Peyer's patch (tissue), 4 donors: ENCODE data around the gene AMBRA1.

ENCODE experiments used
- POLR2A ChIP-seq, 2 donors: fragments of 450-650 bp; IDR thresholded peaks; one replicate each; pipeline ENCODE4 v1.5.1; 2017; ENCODE audit warnings: antibody characterized with exemption in 2 of 2, mild to moderate bottlenecking in 2 of 2, moderate library complexity in 2 of 2
- TF ChIP-seq, protein P1 (sequence below), 6 experiments: fragments of 450-650 bp in 4 of 6; fragments of 200-600 bp in 2 of 6; sonication (generic) in 1 of 6; IDR thresholded peaks; one replicate each; pipeline ENCODE4 v1.5.1; 2017 to 2019; ENCODE audit warnings: antibody characterized with exemption in 6 of 6, mild to moderate bottlenecking in 3 of 6, moderate library complexity in 1 of 6

DNA sequence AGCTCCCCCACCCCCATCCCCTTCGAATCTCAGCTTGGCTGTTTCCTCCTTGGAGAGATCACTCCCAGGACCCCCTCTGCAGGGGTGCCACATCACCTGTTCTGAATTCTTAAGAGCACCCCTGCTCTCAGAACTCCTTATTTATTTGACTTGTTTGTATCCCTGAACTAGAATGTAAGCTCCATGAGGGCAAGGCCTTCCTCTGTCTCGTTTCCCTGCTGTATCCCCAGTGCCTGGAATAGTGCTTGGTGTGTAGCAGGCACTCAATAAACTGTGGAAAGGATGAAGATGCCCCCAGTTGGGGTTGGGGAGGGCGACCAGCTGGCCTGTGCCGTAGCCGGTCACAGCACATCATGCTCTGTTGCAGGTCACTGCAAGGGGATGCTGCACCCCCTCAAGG, 216.0 kb downstream of the AMBRA1 start:
- TF ChIP-seq, protein P1, sequence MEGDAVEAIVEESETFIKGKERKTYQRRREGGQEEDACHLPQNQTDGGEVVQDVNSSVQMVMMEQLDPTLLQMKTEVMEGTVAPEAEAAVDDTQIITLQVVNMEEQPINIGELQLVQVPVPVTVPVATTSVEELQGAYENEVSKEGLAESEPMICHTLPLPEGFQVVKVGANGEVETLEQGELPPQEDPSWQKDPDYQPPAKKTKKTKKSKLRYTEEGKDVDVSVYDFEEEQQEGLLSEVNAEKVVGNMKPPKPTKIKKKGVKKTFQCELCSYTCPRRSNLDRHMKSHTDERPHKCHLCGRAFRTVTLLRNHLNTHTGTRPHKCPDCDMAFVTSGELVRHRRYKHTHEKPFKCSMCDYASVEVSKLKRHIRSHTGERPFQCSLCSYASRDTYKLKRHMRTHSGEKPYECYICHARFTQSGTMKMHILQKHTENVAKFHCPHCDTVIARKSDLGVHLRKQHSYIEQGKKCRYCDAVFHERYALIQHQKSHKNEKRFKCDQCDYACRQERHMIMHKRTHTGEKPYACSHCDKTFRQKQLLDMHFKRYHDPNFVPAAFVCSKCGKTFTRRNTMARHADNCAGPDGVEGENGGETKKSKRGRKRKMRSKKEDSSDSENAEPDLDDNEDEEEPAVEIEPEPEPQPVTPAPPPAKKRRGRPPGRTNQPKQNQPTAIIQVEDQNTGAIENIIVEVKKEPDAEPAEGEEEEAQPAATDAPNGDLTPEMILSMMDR (IDR thresholded peaks at IDR 0.05): no peak
- no peak for TF ChIP-seq POLR2A (IDR thresholded peaks at IDR 0.05)
